DND-41 (cell line): ENCODE measurements around the gene EVI5L.

Source experiments
- ATAC-seq: fragments of 200-7000 bp; cut with Tn5 transposase; 3 replicates; pipeline ENCODE4 v1.9.1; 2021; ENCODE audit warnings: low read depth; ENCODE audit not compliant: insufficient read depth
- DNase-seq: peaks from one replicate; pipeline ENCODE4 v3.0.0-alpha.2; 2020
- H2AFZ ChIP-seq: 2 replicates; pipeline ENCODE4 v1.6.0; 2012; ENCODE audit warnings: low read depth, low read length
- H3K27ac ChIP-seq: 2 replicates; pipeline ENCODE4 v1.5.1; 2012; ENCODE audit warnings: low read length, inconsistent platforms
- H3K27me3 ChIP-seq: fragments of 200-600 bp; sonication (generic); 2 replicates; pipeline ENCODE4 v1.6.0; 2012; ENCODE audit warnings: low read length, mild to moderate bottlenecking, inconsistent platforms; ENCODE audit not compliant: insufficient read depth, poor library complexity
- H3K36me3 ChIP-seq: 2 replicates; pipeline ENCODE4 v1.5.1; 2012; ENCODE audit warnings: low read length, inconsistent platforms; ENCODE audit not compliant: insufficient read depth
- H3K4me1 ChIP-seq: 2 replicates; pipeline ENCODE4 v1.5.1; 2012; ENCODE audit warnings: mild to moderate bottlenecking, low read length; ENCODE audit not compliant: insufficient read depth
- H3K4me2 ChIP-seq: 2 replicates; pipeline ENCODE4 v1.6.0; 2012; ENCODE audit warnings: mild to moderate bottlenecking, moderate library complexity, low read length, inconsistent platforms; ENCODE audit not compliant: insufficient read depth
- H3K4me3 ChIP-seq, 2 experiments: fragments of 200-600 bp in 1 of 2; shearing (Covaris generic) in 1 of 2; 2 replicates each; pipeline ENCODE4 v1.5.1; 2012 to 2016; ENCODE audit warnings: inconsistent platforms in 2 of 2, low read length in 2 of 2, mild to moderate bottlenecking in 2 of 2, low read depth in 1 of 2, moderate library complexity in 1 of 2
- H3K79me2 ChIP-seq: 2 replicates; pipeline ENCODE4 v1.6.0; 2012; ENCODE audit warnings: low read length, inconsistent platforms; ENCODE audit not compliant: insufficient read depth
- H3K9ac ChIP-seq: 2 replicates; pipeline ENCODE4 v1.6.0; 2012; ENCODE audit warnings: low read depth, mild to moderate bottlenecking, inconsistent platforms, low read length, moderate library complexity
- H3K9me3 ChIP-seq: 2 replicates; pipeline ENCODE4 v1.5.1; 2012; ENCODE audit warnings: low read length, moderate library complexity, mild to moderate bottlenecking, inconsistent platforms; ENCODE audit not compliant: insufficient read depth, severe bottlenecking
- H4K20me1 ChIP-seq: 2 replicates; pipeline ENCODE4 v1.6.0; 2012; ENCODE audit warnings: low read length; ENCODE audit not compliant: insufficient read depth
- EZH2 ChIP-seq: IDR thresholded peaks from 3 replicates; pipeline ENCODE4 v1.6.1; 2012; ENCODE audit warnings: borderline replicate concordance, low read depth, mild to moderate bottlenecking, moderate library complexity, low read length, inconsistent platforms; ENCODE audit not compliant: severe bottlenecking
- TF ChIP-seq, protein P1 (sequence below): IDR thresholded peaks from 2 replicates; pipeline ENCODE4 v1.5.1; 2012; ENCODE audit warnings: borderline replicate concordance, low read length, moderate library complexity, mild to moderate bottlenecking; ENCODE audit not compliant: poor library complexity, severe bottlenecking; ENCODE audit errors: extremely low read depth

EVI5L gene

GRCh38 chr19:7869453-7869909, 39.5 kb downstream of the EVI5L start:
- peak; percentile 10 for ATAC-seq
- Histone ChIP-seq H3K36me3 (no peaks in the 10 kb centered on the region), H3K4me3 (peak overlapping the region in 1 of 2 experiments; percentile 60; a peak in 2 of 4 replicates), H3K27ac (peak overlapping the region; percentile 14; the same call in 1 of the 2 replicates), H3K4me2 (peak overlapping the region; percentile 93), H3K4me1 (peaks cover 31% of the 10 kb centered on the region), H3K9me3 (no peaks in the 10 kb centered on the region), H3K27me3 (no peaks in the 10 kb centered on the region), H2AFZ (peak overlapping the region; percentile 62), H4K20me1 (0 out of 2 replicates have a peak, but pooled peaks cover 9% of the 10 kb centered on the region), H3K79me2 (no peaks in the 10 kb centered on the region), H3K9ac (peak overlapping the region; percentile 56)
- DNase-seq, result no peak
- TF ChIP-seq, protein P1, sequence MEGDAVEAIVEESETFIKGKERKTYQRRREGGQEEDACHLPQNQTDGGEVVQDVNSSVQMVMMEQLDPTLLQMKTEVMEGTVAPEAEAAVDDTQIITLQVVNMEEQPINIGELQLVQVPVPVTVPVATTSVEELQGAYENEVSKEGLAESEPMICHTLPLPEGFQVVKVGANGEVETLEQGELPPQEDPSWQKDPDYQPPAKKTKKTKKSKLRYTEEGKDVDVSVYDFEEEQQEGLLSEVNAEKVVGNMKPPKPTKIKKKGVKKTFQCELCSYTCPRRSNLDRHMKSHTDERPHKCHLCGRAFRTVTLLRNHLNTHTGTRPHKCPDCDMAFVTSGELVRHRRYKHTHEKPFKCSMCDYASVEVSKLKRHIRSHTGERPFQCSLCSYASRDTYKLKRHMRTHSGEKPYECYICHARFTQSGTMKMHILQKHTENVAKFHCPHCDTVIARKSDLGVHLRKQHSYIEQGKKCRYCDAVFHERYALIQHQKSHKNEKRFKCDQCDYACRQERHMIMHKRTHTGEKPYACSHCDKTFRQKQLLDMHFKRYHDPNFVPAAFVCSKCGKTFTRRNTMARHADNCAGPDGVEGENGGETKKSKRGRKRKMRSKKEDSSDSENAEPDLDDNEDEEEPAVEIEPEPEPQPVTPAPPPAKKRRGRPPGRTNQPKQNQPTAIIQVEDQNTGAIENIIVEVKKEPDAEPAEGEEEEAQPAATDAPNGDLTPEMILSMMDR, result no peak
- no peak for TF ChIP-seq EZH2

- Histone ChIP-seq H3K79me2 (no peaks in the 10 kb centered on the region), H3K27me3 (no peaks in the 10 kb centered on the region), H2AFZ (no peak overlapping the region), H3K9ac (no peak overlapping the region), H3K4me3 (peak overlapping the region in 1 of 2 experiments; percentile 60; a peak in 1 of 4 replicates), H3K9me3 (no peaks in the 10 kb centered on the region), H4K20me1 (0 out of 2 replicates have a peak, but pooled peaks cover 9% of the 10 kb centered on the region), H3K36me3 (no peaks in the 10 kb centered on the region), H3K27ac (no peak overlapping the region), H3K4me2 (peak overlapping the region; percentile 93), H3K4me1 (peaks cover 36% of the 10 kb centered on the region)
- TF ChIP-seq, protein P1, result no peak
- TF ChIP-seq EZH2, result no peak
- ATAC-seq (peak; percentile 3; the same call in 1 of the 3 replicates), DNase-seq (peak; percentile 87)
These were observed 40.0 kb downstream of the EVI5L start for GRCh38 chr19:7869910-7870511.

GRCh38 chr19:7870571-7871436, 40.8 kb downstream of the EVI5L start:
- peak; percentile 4; the same call in 2 of the 3 replicates for ATAC-seq
- H3K79me2 ChIP-seq, result no peaks in the 10 kb centered on the region
- no peak overlapping the region for H3K27ac ChIP-seq
- no peaks in the 10 kb centered on the region for H3K36me3 ChIP-seq
- TF ChIP-seq, protein P1, result no peak
- no peak for TF ChIP-seq EZH2
- H4K20me1 ChIP-seq, result 0 out of 2 replicates have a peak, but pooled peaks cover 9% of the 10 kb centered on the region
- peak; percentile 81 for DNase-seq
- H2AFZ ChIP-seq, result no peak overlapping the region
- H3K4me2 ChIP-seq, result no peak overlapping the region
- H3K4me3 ChIP-seq, result no peak overlapping the region
- no peaks in the 10 kb centered on the region for H3K9me3 ChIP-seq
- no peaks in the 10 kb centered on the region for H3K27me3 ChIP-seq
- peaks cover 36% of the 10 kb centered on the region for H3K4me1 ChIP-seq
- no peak overlapping the region for H3K9ac ChIP-seq
